Germinal center (tissue), 1 donor: ENCODE data around the gene DNAJC10.
"Not testable (repeated sequence)": the region's sequence is repeated elsewhere in the genome, so short reads cannot be mapped to it uniquely, and the experiment has no call there.

Experiments used
- DNase-seq: peaks from one replicate; pipeline ENCODE4 v3.0.0; 2012; ENCODE audit warnings: mixed read lengths, low spot score

Gene DNAJC10

DNA sequence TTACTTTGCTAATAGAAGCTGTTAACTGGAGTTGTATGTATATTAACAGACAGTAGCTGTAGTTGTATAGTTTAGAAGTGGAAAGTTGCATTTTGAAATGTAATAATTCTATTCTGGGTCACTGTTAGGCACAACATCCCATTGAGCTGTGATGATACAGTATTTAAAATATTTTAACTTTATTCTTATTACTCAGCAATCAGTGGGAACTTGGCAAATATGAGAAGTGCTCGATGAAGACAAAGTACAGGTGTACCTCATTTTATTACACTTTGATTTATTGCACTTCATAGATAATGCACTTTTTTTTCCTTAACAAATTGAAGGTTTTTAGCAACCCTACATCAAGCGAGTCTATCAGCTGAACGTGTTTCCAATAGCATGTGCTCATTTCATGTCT, 8.6 kb downstream of the DNAJC10 start:
- DNase-seq = no peak

DNA sequence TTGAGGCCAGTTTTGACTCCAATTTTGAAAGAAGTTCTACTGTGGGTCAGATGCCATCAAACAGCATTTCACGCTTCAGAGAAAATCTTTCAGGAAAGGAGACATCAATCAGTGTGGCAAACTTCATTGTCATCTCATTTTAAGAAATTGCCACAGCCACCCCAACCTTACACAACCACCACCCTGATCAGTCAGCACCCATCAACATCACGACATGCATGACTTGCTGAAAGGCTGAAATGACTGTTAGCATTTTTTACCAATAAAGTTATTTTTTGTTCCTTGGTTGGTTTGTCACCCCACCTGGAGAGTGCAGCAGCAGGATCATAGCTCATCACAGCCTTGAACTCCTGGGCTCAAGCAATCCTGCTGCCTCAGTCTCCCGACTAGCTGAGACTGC, 10.4 kb downstream of the DNAJC10 start:
- DNase-seq = no peak

DNA sequence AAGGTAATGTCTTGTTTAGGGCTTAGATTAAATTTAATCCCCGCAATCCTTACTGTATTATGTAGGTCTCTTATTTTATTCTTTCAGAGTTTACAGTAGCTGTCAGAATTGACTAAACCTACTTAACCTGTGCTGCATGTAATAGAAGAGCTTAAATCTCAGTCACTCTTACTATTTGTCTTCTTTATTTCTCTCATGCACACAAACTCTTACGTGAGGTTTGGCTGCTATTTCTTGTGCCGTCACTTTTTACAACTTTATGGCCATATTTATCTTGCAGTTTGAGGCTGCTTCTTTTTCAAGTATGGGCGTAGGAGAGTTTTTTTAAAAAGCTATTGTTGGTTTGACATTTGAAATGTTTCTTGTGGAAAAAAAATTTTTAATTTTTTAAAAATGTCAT, 12.0 kb downstream of the DNAJC10 start:
- DNase-seq = no peak

DNA sequence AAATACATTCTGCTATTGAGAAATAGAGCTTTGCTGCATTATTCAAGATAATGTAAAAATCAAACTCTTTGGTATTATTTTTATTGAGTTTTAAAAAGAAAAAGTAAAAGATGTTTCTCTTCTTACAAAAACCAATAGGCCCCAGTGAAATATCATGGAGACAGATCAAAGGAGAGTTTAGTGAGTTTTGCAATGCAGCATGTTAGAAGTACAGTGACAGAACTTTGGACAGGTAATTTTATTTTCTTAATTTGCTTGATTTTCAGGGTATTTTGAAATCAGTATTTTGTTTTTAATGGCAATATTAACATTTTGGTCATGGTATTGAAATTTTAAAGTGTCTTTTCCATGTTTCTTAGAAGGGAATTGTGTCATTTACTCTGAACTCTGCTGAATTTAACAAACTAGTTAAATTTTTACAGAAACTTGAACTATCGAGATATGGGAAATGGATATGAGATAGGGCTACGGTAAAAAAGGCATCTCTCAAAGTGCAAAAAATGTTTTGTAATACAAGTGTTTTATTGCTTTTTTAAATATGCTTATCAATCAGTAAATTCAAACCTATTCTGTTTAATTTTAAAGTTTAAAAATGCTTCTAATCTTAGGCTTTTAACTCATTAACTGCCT, 13.8 kb downstream of the DNAJC10 start:
- DNase-seq = no peak

DNA sequence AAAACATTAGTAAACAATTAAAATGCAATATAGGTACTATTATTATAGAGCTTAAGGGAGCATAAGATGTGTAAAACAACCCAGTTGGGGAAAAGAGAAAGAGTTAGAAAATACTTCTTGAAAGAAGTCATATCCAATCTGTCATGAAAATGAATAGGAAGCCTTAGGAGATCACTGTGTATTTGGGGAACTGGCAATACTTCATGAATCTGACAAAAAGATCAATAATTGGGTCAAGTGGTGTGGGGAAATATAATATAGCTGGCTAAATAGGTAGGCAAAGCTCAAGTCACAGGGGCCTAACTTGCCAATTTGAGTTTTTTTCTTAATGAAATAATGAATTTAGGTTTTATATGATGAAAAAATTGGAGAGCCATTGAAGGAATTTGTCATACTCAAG, 14.4 kb downstream of the DNAJC10 start:
- DNase-seq = no peak

DNA sequence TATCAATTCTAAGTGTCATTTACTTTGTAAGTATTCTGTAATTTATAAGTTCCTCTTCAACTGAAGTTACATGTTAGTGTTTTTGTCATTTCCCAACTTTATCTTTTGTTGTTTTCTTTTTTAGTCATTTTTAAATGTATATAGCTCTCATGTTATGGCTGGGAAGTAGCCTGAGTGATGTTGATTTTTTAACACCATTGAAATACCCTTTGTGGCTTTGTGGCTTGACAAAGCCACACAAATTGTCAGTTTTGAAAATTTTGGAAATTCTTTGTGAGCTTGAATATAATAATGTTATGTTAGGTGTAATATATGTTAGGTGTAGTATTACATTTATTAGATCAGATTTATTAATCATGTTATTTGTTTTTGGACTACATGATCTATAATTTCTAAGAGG, 16.7 kb downstream of the DNAJC10 start:
- no peak for DNase-seq

DNA sequence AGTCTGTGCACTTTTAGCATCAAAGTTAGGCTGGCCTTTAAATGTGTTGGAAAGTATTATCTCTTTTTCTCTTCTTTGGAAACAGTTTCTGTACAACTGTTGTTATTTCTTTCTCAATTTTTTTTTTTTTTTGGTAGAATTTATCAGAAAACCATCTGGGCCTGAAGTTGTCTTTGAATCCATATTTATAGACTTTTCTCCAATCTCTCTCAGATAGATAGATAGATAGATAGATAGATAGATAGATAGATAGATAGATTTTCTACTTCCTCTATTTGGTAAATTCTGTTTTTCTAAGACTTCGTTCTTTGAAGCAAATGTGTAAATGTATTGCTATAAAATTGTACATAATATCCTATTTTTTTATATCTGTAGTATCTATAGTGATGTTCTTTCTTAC, 17.5 kb downstream of the DNAJC10 start:
- no peak for DNase-seq

DNA sequence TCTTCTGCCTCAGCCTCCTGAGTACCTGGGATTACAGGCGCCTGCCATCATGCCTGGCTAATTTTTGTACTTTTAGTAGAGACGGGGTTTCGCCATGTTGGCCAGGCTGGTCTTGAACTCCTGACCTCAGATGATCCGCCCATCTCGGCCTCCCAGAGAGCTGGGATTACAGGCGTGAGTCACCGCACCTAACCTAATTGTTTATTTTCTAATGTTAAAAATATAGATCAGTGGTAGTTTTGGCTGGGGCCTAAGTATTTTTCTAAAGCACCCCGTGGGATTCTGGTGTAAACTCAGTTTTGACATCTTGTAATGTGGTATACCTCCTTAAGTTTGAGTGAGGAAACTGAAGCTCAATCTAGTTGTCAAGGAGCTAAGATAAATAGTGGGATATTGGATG, 20.8 kb downstream of the DNAJC10 start:
- DNase-seq = not testable (repeated sequence)

DNA sequence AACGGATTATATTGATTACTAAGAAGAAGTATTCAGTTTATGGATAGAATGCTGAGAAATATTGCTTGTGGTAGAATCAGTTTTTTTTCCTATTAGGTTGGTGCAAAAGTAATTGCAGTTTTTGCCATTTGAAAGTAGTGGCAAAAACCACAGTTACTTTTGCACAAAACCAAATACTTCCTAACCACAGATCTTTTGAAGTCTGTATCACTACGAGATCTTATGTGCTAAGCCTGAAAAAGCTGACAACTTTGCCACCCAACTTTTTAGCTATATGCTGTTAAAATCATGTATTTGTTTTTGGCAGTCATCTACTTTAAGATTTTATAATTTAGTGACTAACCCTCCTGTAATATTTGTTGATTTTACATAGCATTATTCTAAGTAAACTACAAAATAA, 24.6 kb downstream of the DNAJC10 start:
- no peak for DNase-seq

DNA sequence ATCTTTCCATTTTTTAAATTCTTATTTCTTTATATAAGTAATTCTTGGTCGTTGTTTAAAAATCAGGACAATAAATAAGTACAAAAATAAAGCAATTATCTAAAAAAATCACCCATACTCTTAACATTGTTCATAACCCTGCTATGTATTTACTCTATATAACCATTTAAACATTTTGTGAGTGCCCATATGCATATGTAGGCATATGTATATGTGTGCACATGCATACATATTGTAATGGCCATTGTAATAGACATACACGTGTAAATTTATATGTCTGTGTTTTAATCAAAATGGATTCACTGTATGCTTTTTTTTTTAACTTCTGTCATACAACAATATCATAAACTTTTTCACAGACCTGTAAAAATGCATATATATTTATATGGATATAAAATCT, 25.6 kb downstream of the DNAJC10 start:
- no peak for DNase-seq

DNA sequence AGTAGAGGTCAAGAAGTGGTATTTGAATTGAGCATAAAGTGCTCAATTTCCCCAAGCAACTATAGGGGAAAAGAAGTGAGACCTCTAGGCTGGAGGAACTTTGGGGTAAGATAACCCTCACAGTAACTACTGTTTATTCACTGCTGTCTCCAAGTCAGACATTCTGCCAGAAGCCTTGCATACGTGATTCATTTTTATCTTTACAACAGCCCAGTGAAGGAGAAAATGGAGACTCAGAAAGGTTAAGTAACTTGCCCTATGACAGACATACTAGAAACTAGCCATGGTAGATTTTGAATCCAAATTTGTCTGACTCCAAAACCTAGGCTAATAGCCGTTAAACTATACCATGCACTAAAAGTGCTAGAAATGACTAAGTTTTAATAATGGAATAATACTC, 28.4 kb downstream of the DNAJC10 start:
- no peak for DNase-seq

DNA sequence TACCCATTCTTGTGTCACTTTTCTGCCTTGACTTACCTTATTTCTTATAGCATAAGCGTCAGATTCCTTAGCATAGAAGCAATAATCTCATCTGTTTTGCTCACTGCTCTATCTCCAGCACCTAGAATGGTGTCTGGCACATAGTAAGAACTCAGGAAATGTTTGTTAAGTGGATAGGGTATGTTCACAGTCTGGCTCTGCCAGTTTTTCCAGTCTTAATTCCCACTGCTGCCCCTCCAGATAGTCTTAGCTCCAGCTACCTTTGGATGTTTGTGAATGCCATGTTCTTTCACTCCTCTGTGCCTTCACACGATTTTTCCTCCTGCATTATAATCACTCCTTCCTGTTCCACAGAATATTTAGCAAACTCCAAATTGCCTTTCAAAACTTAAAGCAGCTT, 29.0 kb downstream of the DNAJC10 start:
- no peak for DNase-seq

DNA sequence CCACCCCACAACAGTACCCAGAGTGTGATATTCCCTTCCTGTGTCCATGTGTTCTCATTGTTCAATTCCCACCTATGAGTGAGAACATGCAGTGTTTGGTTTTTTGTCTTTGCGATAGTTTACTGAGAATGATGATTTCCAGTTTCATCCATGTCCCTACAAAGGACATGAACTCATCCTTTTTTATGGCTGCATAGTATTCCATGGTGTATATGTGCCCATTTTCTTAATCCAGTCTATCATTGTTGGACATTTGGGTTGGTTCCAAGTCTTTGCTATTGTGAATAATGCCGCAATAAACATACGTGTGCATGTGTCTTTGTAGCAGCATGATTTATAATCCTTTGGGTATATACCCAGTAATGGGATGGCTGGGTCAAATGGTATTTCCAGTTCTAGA, 29.8 kb downstream of the DNAJC10 start:
- DNase-seq = not testable (repeated sequence)

DNA sequence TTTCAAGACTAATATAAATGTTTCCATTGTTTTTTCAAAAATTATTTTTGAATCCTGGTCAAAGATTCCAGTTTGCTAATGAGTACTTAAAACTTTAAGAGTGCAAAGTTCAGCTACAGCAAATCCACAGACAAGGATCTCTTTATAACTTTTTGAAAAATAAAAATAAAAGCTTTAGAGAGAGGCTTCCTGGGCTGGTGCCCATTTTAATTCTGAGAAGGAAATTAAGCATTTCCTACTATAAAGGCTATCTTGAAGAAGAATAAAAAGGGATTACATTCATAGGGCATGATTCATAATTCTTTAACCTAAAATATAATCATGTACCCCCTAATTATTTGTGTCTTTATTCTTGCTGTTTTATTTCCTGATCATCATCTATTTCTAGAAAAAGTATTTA, 38.2 kb downstream of the DNAJC10 start:
- DNase-seq = no peak

DNA sequence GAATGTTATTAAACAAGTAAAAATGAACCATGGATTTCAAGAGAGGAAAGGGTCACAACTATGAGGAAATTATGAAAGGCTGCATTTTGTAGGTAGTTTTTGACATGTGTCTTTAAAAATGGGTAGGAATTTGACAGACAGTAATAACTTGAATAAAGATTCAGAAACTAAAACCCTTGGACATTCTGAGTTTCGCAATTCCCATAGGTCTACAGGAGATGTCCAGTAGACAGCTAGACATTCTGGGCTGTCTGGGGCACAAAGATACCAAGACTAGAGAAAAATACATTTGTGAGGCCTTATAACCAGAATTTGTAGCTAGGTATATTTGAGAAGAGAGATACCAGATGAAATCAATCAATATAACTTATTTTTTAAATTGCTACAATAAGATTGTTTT, 42.3 kb downstream of the DNAJC10 start:
- DNase-seq = no peak

DNA sequence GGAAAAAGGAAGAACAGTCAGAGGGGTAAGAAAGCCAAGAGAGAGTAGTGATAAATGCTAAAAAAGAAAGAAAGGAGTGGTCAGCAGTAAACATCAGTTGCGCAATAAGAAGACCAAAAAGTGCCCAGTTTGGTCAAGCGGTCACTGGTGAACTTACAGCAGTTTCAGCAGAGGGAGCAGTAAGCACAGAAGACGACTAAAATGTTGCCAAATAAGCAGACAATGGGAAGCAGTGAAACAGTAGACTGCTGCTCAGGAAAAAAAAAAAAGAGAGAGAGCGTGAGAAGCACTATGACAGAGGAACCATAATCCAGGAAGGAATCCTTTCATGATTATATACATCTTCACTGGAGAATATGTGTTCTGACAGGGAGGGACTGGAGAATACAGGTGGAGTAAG, 45.8 kb downstream of the DNAJC10 start:
- no peak for DNase-seq

DNA sequence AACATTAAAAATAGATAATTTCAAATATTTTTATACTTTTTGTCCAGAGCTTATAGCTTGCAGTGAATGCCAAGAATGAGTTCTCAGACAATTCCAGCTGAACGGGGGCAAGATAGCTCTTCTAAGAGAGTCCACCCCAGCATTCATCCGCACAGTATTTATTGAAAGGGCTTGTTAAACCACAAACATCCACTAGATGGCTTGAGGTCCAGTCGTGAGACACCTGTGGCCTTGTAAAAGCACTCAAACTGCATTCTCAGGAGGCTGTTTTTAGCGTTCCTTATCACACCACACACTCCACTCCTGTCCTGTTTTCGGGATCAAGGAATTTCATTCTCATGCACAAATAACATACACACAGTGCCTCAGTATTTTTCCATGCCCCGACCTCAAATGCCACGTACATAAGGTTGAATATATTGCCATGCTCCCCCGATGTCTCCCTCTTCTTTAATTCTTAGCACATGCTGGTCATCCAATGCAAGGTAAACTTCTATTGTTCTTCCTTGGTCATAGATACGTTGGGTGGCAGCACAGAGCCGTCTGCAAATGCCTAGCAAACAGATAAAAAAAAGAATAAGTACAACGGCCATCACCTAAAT, 47.4 kb downstream of the DNAJC10 start:
- no peak for DNase-seq

DNA sequence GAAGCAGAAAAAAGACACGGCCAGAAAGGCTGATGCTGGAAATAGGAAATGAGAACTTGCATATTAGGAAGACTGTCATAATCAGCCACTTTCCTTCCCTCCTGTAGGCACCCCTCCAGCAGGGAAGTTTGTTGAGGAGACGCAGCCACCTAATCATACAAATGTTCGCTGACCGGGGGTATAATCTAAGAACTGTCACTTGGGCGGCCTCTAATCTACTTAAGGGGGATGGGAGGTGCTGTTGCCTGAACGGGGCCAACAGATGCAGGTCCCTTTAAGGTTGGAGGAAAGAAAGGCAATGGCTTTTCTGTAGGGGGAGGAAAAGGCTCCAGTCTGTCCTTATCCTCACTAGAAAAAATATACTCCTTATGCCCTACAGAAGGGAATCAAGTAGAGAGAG, 50.6 kb downstream of the DNAJC10 start:
- DNase-seq = no peak

DNA sequence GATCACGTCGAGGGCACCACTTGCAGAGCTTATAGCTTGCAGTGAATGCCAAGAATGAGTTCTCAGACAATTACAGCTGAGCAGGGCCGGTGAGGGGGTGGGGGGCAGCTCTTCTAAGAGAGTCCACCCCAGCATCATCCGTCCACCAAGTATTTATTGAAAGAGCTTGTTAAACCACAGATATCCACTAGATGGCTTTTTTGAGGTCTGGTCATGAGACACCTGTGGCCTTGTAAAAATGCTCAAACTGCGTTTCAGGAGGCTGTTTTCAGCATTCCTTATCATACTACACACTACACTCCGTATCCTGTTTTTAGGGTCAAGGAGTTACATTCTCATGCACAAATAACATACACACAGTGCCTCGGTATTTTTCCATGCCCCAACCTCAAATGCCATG, 51.5 kb downstream of the DNAJC10 start:
- no peak for DNase-seq

DNA sequence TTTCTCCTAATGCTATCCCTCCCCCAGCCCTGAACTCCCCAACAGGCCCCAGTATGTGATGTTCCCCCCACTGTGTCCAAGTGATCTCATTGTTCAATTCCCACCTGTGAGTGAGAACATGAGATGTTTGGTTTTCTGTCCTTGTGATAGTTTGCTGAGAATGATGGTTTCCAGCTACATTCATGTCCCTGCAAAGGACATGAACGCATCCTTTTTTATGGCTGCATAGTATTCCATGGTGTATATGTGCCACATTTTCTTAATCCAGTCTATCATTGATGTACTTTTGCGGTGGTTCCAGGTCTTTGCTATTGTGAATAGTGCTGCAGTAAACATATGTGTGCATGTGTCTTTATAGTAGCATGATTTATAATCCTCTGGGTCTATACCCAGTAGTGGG, 52.9 kb downstream of the DNAJC10 start:
- not testable (repeated sequence) for DNase-seq

DNA sequence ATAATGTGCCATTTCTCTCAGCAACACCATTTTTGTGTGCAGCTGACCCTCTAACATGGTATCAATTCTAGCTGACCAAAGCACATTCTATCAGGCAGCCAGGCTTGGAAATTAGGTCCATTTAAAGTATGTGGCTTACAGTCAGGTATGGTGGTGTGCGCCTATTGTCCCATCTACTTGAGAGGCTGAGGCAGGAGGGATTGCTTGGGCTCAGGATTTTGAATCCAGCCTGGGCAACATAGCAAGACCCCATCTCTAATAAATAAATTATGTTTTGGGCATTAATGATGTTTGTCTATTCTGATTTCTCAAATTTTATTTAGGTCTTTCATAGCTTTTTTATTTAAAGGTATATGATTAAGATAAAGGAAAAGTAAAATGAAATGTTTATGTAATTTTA, 63.3 kb downstream of the DNAJC10 start:
- DNase-seq = no peak

DNA sequence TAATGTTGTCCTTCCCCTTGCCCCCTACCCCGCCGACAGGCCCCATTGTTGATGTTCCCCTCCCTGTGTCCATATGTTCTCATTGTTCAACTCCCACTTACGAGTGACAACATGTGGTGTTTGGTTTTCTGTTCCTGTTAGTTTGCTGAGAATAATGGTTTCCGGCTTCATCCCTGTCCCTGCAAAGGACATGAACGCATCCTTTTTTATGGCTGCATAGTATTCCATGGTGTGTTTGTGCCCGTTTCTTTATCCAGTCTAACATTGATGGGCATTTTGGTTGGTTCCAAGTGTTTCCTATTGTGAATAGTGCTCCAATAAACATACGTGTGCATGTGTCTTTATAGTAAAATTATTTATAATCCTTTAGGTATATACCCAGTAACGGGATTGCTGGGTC, 65.0 kb downstream of the DNAJC10 start:
- DNase-seq = not testable (repeated sequence)

DNA sequence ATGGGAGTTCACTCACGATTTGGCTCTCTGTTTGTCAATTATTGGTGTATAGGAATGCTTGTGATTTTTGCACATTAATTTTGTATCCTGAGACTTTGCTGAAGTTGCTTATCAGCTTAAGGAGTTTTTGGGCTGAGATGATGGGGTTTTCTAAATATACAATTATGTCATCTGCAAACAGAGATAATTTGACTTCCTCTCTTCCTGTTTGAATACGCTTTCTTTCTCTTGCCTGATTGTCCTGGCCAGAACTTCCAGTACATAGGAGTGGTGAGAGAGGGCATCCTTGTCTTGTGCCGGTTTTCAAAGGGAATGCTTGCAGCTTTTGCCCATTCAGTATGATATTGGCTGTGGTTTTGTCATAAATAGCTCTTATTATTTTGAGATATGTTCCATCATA, 66.6 kb downstream of the DNAJC10 start:
- DNase-seq = not testable (repeated sequence)

DNA sequence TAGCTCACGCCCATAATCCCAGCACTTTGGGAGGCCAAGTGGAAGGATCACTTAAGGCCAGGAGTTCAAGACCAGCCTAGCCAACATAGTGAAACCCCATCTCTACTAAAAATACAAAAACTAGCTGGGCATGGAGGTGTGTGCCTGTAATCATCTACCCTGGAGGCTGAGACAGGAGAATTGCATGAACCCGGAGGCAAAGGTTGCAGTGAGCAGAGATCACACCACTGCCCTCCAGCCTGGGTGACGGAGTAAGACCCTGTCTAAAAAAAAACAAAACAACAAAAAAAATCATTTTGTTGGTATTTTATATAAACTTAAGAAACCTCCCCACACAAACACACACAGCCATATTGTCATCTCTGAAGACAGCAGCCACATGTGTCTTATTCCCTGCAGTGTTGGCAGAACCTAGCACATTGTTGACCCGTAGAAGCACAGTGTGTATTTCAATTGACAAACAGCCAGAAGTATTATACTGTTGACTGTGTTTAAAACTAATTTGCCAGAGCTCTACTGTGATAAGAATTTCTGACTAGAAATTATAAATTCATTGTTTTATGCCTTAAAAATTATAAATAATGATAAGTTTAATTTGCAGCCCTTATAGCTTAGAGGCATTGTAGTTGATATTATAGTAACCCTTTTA, 68.1 kb downstream of the DNAJC10 start:
- DNase-seq = no peak
